GM19099 (cell line): Measurements from ENCODE around the gene ACHE.

ENCODE experiments used
- POLR2A ChIP-seq: IDR thresholded peaks from 3 replicates; pipeline ENCODE4 v1.6.1; 2011; ENCODE audit warnings: low read depth; ENCODE audit not compliant: insufficient read length; ENCODE audit errors: extremely low read depth

The ACHE gene

GRCh38 chr7:100895956-100896731, 456 bp upstream of the ACHE start:
- TF ChIP-seq POLR2A: no peak

- TF ChIP-seq POLR2A: no peak
Observed at GRCh38 chr7:100894860-100895700, 608 bp downstream of the ACHE start.

GRCh38 chr7:100893910-100894721, 1.6 kb downstream of the ACHE start:
- no peak for TF ChIP-seq POLR2A

- no peak for TF ChIP-seq POLR2A
Observed at GRCh38 chr7:100893318-100893895, 2.3 kb downstream of the ACHE start.

GRCh38 chr7:100892364-100893317, 3.0 kb downstream of the ACHE start:
- no peak for TF ChIP-seq POLR2A

GRCh38 chr7:100891568-100892247, 4.0 kb downstream of the ACHE start:
- TF ChIP-seq POLR2A: no peak

GRCh38 chr7:100890653-100891567, 4.8 kb downstream of the ACHE start:
- peak; percentile 27 for TF ChIP-seq POLR2A

GRCh38 chr7:100888988-100889750, 6.5 kb downstream of the ACHE start, which contains the start of gene UFSP1:
UFSP1 (minus strand) TSS chr7:100889715; CDS start chr7:100889271, 444 bp downstream.
- peak; percentile 75 for TF ChIP-seq POLR2A

GRCh38 chr7:100888291-100888987, 7.2 kb downstream of the ACHE start:
- TF ChIP-seq POLR2A: no peak

GRCh38 chr7:100887516-100888290, 8.0 kb downstream of the ACHE start:
- peak; percentile 52 for TF ChIP-seq POLR2A
